VCaP (cell line): ENCODE results near the gene FBXO34.

Experiments
- H3K27ac ChIP-seq: fragments of 450-650 bp; 2 replicates; pipeline ENCODE4 v1.5.1; 2017
- TF ChIP-seq, protein P1 (sequence below): fragments of 450-650 bp; conservative IDR thresholded peaks from 2 replicates; pipeline ENCODE4 v1.5.1; 2017; ENCODE audit warnings: mild to moderate bottlenecking, moderate library complexity

The FBXO34 gene

DNA sequence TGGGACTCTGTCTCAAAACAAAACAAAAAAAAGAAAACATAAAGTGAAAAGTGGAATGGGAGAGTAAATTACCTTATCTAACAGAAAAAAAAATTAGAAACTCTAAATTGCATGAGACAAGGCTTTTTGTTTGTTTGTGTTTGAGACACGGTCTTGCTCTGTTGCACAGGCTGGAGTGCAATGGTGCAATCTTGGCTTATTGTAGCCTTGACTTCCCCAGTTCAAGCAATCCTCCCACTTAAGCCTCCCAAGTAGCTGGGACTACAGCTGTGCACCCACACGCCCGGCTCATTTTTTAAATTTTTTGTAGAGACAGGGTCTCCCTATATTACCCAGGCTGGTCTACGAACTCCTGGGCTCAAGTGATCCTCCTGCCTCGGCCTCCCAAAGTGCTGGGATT, 17.9 kb upstream of the FBXO34 start:
- TF ChIP-seq, protein P1, sequence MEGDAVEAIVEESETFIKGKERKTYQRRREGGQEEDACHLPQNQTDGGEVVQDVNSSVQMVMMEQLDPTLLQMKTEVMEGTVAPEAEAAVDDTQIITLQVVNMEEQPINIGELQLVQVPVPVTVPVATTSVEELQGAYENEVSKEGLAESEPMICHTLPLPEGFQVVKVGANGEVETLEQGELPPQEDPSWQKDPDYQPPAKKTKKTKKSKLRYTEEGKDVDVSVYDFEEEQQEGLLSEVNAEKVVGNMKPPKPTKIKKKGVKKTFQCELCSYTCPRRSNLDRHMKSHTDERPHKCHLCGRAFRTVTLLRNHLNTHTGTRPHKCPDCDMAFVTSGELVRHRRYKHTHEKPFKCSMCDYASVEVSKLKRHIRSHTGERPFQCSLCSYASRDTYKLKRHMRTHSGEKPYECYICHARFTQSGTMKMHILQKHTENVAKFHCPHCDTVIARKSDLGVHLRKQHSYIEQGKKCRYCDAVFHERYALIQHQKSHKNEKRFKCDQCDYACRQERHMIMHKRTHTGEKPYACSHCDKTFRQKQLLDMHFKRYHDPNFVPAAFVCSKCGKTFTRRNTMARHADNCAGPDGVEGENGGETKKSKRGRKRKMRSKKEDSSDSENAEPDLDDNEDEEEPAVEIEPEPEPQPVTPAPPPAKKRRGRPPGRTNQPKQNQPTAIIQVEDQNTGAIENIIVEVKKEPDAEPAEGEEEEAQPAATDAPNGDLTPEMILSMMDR = no peak
- H3K27ac ChIP-seq = no peak overlapping the region

DNA sequence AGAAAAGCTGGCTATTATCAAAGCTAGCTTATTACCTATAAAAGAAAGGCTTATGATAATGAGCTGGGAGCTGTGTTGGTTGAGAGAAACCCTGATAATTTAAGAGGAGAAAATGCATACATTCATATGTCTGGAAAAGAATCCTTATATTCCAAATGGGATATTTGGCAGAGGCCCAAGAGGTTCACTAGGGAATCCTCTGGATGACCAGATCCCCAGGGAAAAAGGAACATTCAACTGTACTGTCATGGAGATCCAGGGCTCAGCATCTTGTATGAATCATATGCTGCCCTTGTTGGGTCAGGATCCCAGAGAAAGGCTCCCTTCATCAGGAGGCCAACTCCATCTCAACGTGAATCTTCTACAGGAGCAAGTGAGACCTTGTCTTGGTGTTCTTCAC, 16.6 kb upstream of the FBXO34 start:
- no peak overlapping the region for H3K27ac ChIP-seq
- TF ChIP-seq, protein P1 = no peak

GRCh38 chr14:55255979-55256378, 15.2 kb upstream of the FBXO34 start:
- H3K27ac ChIP-seq = no peak overlapping the region
- TF ChIP-seq, protein P1 = no peak

DNA sequence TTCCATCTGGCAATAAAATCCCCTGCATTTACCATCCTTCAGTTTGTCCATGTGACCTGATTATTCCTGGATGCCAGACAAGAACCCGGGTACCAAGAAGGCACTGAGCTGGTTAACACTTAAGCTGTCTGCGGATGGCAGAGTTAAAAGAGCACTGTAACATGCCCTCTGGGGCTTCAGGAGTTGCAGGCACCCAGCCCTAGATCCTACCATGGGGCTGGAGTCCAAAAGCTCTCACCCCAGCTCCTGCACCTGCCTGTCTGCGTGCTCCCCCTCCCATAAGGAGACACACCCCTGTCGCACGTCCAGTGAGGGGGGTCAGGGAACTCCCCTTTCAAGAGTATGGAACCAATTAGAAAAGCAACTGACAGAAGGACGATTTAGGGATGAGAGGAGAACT, 14.6 kb upstream of the FBXO34 start:
- TF ChIP-seq, protein P1 = no peak
- H3K27ac ChIP-seq = no peak overlapping the region

DNA sequence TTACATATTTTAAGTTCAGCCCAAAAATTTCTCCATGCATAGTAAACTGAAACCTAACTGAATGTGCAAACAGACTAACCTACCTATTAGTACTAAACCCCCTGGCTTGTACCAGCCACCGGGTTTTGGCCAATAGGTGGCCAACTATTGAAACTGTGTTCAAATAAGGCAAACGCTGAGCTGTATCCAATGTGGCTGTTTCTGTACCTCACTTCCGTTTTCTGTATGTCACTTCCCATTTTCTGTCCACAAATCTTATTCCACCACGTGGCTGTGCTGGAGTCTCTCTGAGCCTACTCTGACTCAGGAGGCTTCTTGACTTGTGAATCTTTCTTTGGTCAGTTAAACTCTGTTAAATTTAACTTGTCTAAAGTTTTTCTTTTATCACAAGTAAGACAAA, 6.0 kb upstream of the FBXO34 start:
- TF ChIP-seq, protein P1 = no peak
- no peak overlapping the region for H3K27ac ChIP-seq

DNA sequence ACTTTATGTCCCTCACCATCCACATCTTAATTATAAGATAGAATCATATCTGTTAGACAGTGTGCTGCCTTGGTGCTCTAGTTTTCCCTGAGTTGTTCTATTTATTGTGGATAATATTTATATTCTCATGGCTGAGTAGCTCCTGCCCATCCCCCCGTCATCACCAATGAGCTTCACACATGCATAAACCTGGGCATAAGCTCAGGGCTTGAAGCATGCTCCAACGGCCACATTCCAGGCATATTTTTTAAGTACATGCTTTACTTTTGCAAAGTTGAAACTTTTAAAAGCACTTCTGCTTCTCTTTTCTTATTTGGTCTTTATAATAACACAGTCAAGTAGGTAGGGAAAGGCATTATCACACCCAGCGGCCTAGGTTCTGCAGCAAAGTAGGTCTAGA, 3.4 kb upstream of the FBXO34 start:
- TF ChIP-seq, protein P1 = no peak
- H3K27ac ChIP-seq = no peak overlapping the region

DNA sequence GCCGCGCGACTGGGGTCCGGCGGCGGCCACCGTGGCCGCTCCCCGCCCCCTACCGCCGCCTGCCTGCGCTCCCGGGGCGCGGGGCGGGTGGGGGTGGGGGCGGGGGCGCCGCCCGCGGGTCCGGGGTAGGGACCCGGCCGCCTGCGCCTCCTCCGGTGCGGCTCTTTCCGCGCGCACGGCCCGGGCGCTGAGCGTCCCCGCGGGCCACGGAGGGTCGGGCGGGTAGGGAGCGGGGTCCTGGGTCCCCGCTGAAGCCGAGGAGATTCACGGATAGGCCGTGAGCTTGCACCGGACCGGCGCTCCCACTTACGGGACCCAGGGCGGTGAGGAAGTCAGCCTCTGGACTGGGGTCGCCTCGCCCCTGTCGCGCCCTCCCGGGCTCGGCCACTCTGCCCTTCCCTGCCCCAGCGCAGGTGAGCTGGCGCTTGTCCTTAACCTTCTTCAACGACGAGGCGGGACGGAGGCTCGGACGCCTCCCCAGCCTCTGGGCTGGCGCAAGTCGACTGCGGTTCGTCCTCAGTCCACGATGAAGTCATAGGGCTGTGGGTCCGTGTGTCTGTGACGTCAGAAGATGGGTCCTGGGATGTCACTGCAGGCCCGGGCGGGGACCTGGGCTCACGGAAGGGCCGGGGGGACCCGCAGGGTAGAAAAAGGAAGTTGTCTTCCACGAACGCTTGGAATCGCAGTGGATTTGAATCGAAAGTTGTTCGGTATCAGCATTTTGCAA, 514 bp downstream of the FBXO34 start:
- peak overlapping the region; percentile 83 for H3K27ac ChIP-seq
- TF ChIP-seq, protein P1 = no peak
